Activated CD8-positive, alpha-beta memory T cell treated with anti-CD3 and anti-CD28 coated beads, Interleukin-2, amount 50 U/mL, for 4 hours (primary cell): Measurements from ENCODE around the gene APBB1IP.
A peak's percentile ranks its signal among the peaks of the same experiment; 100 is the strongest.
"Not testable (repeated sequence)": the region's sequence is repeated elsewhere in the genome, so short reads cannot be mapped to it uniquely, and the experiment has no call there.

Experiments
- DNase-seq: peaks from one replicate; pipeline ENCODE4 v3.0.0-alpha.2; 2020

Gene APBB1IP

DNA sequence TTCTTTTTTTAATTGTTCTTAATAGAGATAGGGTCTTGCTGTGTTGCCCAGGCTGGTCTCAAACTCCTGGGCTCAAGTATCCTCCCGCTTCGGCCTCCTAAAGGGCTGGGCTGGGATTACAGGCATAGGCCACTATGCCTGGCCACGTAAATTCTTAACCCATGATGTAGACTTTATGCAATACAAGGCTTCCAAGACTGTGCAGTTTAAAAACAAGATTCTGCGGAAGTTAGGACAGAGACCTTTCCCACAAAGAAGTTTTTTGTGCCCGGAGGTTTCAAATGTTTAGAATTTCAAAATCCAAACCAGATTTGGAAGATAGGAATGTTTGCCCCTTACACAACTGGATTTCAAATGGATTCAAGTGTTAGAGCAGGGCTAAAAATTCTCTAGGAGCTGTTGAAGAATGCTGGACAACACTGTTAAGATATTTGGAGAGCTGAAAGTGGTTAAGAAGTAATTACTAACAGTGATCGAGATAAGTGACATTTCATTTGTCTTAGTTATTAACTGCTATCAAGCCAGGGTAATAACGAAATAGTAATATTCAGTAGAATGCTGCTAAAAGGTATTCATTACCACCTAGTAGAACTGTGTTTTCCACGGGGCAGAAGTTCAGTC is 7.4 kb downstream of the APBB1IP start:
- DNase-seq, result no peak

DNA sequence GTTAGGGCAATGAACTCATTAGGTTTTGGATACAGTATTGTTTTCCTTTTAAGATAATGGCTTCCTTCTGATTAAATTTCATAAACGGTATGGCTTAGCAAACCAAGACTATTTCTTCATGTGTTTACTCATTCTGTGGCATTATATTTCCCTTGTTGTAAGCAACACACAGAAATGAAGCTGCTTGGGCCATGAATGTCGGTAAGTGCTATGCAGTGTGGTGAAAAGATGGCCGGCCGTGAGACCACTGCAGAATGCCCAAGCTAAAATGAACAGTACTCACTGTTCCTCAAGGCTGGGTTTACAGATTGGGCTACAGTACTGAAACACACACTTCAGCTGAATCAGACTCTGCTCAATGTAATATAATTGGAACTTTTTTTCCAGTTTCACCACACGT is 8.1 kb downstream of the APBB1IP start:
- no peak for DNase-seq

GRCh38 chr10:26448292-26448691 is 10.2 kb downstream of the APBB1IP start:
- DNase-seq, result no peak

DNA sequence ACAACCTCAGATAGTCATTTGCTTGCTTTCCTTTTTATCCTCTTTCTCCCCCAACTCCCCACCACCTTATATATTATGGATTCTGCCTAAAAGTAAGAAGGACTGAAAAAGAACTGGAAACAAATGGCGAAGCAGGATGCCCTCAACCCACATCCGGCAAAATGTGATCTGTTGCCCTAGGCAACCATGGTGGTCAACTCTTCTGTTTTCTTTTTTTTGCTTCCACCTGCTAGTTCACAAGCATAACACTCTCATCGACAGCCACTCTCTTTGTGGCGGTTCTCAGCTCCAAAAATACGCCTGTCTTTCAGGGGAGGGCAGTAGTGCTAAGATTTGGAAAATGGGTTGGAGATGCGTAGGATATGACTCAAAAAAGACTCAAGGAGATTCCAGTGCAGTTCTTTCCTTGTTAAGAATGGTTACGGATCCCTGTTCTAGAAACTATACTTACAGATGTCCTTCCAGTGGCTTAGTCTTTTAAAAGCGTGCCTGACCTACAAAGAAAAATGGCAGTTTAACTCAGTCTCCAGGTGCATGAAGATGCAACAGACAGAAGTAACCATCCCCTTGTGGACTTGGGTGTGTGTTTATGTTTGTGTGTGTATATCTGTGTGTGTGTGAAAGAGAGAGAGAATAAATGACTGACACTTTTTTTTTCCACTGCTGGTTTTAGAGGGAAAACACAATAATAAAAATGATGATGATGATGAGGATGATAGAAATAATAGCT is 10.7 kb downstream of the APBB1IP start:
- DNase-seq, result peak; percentile 42

GRCh38 chr10:26449726-26450125 is 11.6 kb downstream of the APBB1IP start:
- no peak for DNase-seq

GRCh38 chr10:26451903-26452302 is 13.8 kb downstream of the APBB1IP start:
- no peak for DNase-seq

DNA sequence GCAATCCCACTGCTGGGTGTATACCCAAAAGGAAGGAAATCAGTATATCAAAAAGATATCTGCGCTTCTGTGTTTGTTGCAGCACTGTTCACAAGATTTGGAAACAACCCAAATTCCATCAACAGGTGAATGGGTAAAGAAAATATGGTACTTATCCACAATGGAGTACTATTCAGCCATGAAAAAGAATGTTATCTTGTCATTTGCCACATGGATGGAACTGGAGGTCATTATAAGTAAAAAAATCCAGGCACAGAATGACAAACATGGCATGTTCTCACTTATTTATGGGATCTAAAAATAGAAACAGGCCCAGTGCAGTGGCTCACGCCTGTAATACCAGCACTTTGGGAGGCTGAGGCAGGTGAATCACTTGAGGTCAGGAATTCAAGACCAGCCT is 15.7 kb downstream of the APBB1IP start:
- DNase-seq, result no peak

- no peak for DNase-seq
These were observed 16.8 kb downstream of the APBB1IP start for GRCh38 chr10:26454891-26455290.

DNA sequence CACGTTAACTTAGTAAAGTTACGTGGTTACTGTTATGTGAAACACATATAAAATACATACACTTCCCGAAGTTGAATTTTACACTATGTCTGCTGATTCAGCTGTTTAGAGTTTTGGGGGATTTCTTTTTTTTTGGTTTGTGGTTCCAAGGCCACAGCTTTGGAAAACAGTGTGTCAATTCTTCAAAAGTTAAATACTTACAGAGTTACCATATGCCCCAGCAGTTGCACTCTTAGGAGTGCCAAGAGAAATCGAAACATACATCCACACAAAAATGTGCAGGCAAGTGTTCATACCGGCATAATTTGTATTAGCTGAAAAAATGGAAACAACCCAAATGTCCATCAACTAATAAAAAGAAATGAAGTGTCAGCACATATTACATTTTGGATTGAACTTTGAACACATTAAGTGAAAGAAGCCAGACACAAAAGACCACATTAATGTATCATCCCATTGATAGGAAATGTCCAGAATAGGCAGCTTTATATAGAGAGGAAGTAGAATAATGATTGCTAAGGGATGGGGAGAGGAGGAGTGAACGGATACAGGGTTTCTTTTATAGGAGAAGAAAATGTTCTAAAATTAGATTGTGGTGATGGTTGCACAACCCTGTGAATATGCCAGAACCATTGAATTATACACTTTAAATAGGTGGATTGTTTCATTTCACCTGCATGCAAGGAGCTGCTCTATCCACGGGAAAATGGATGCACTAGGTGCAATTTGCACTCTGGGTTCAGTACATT is 17.6 kb downstream of the APBB1IP start:
- DNase-seq, result no peak

- DNase-seq, result no peak
These were observed 18.9 kb downstream of the APBB1IP start for GRCh38 chr10:26457088-26457487.

DNA sequence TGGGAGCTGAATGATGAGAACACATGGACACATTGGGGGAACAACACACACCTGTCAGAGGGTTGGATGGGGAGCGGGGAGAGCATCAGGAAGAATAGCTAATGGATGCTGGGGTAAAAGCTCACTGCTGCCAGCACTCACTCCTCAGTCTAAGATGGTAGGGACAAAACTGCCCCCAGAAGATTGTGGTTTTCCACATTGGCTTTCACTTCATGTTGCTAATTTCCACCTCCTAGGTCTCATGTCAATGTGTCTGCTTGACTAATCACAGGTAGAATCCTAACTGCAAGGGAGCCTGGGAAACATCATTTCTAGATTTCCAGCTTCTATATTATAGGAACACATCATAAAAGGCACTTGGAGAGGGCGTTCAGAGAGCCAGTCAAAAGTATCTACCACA is 22.6 kb downstream of the APBB1IP start:
- DNase-seq, result no peak

DNA sequence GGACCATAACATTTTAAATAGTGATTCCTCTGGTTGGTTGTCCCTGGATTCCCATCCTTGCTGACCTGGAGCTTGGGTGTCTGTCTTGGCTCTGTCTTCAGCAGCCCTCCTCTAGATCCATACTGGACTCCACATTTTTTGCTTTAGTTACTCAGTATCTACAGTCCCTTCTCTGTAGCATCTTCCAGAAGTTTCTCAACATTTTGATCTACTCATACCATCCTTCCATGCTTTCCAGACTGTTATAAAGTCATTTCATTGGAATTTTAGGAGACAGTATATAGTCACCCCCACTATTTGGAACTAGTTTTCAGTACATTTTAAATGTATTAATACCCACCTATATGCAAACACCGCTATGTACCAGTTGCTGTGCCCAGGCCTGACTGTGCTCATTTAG is 25.8 kb downstream of the APBB1IP start:
- DNase-seq, result no peak

DNA sequence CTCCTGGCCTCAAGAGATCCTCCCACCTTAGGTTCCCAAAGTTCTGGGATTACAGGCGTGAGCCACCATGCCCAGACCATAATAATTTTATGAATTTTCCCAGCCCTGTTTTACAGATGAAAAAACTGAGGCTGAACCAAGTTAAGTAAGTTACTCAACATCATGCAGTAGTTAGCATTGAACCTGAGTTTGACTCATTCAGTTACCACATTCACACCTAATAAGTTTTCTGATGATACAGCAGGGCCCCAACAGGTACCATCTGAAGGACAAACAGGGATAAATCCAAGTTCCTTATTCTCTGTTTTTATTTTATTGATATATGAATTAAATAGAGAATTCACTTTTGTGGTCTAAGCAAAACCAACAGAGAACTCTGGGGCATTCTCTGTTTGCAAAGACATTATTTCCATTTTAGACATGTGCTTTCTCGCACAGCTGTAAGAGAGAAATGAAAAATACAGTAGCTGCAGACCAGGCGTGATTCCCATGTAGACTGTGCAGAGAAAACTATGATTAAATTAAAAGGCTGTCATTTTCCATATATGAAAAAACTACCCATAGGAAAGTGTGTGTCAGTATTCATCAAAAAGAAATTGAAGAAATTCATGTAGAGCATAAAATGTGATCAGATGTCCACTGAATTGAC is 26.6 kb downstream of the APBB1IP start:
- no peak for DNase-seq

GRCh38 chr10:26466531-26466930 is 28.4 kb downstream of the APBB1IP start:
- not testable (repeated sequence) for DNase-seq

DNA sequence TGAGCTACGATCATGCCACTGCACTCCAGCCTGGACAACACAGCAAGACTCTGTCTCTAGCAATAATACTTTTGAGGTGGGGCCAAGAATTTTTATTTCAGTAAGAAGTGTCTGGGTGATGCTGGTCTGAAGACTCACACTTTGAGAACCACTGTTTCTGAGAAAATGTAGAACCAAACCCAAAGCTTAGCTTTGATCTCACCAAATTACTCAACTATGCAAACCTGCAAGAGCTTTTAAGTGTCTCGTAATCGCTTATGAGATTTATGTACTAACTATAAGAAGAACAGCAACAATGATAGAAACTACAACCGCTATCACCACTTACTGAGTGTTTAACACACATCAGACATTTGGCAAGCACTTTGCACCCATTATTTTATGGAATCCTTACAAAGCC is 29.5 kb downstream of the APBB1IP start:
- DNase-seq, result no peak

- no peak for DNase-seq
These were observed 30.1 kb downstream of the APBB1IP start for GRCh38 chr10:26468291-26468690.

GRCh38 chr10:26468700-26469099 is 30.6 kb downstream of the APBB1IP start:
- DNase-seq, result peak; percentile 46

GRCh38 chr10:26472492-26472778 is 34.3 kb downstream of the APBB1IP start:
- DNase-seq, result no peak

- DNase-seq, result no peak
These were observed 35.9 kb downstream of the APBB1IP start for GRCh38 chr10:26474026-26474425.

GRCh38 chr10:26474845-26475244 is 36.7 kb downstream of the APBB1IP start:
- not testable (repeated sequence) for DNase-seq

DNA sequence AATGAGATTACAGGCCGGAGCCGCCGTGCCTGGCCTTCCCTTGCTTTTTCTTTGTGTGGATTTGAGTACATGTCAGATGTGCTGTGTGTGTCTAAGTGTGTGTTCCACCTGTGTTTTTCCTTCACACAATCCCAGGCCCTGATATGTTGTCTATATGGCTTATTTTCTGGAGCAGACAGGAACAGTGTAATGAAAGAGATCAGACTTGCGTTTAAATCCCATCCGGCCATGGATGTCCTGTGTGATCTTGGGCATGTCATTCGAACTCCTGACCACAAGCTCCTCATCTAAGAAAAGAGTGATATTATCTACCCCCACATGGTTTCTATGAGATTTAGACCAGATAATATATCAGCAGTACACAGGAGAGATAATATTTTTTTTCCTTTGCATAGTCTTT is 37.2 kb downstream of the APBB1IP start:
- no peak for DNase-seq

DNA sequence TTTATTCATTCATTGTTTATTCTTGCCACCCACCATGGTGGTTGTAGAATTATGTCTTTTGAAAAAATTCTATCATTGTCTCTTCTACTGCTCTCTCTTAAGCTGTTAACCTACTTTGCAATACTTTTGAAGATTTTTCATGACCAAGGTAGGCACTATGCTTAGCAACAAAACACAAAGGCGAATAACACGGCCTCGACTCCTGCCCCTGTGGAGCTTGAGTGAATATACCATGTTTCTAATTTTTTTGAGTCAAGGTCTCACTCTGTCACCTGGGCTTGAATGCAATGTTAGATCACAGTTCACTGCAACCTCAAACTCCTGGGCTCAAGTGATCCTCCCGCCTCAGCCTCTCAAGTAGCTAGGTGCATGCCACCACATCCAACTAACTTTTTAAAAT is 39.4 kb downstream of the APBB1IP start:
- DNase-seq, result no peak

GRCh38 chr10:26478061-26478460 is 39.9 kb downstream of the APBB1IP start:
- DNase-seq, result no peak
